ENCODE measurements around the gene DLGAP1.

GRCh38 chr18:4445902-4446301 is 9.2 kb downstream of the DLGAP1 start:
- TF ChIP-seq CTCF (IDR thresholded peaks at IDR 0.05) (no peak), EZH2 (IDR thresholded peaks at IDR 0.05; ENCODE audit: borderline replicate concordance, insufficient read depth, low read depth, low read length, poor library complexity, severe bottlenecking) (no peak)
